HG03575 (cell line): ENCODE measurements around the gene LDB3.
"Not testable (repeated sequence)": the region's sequence is repeated elsewhere in the genome, so short reads cannot be mapped to it uniquely, and the experiment has no call there.

Source experiments
- ATAC-seq: cut with Tn5 transposase; IDR thresholded peaks from one replicate; pipeline ENCODE4 v1.9.1; 2021; ENCODE audit not compliant: unreplicated experiment, insufficient number of reproducible peaks, low FRiP score; ENCODE audit errors: extremely low read depth

LDB3 gene

GRCh38 chr10:86715156-86715795 is 47.0 kb downstream of the LDB3 start:
- no peak for ATAC-seq

- no peak for ATAC-seq
These were observed 47.5 kb downstream of the LDB3 start for GRCh38 chr10:86715836-86716235.

GRCh38 chr10:86716466-86716865 is 48.2 kb downstream of the LDB3 start:
- no peak for ATAC-seq

GRCh38 chr10:86718556-86718955 is 50.2 kb downstream of the LDB3 start:
- no peak for ATAC-seq

- no peak for ATAC-seq
These were observed 52.9 kb downstream of the LDB3 start for GRCh38 chr10:86721232-86721631.

- ATAC-seq = no peak
These were observed 54.7 kb downstream of the LDB3 start for GRCh38 chr10:86723009-86723408.

- ATAC-seq = no peak
These were observed 56.1 kb downstream of the LDB3 start for GRCh38 chr10:86724445-86724844.

- no peak for ATAC-seq
These were observed 57.8 kb downstream of the LDB3 start for GRCh38 chr10:86725980-86726676.

- ATAC-seq = no peak
These were observed 58.3 kb downstream of the LDB3 start for GRCh38 chr10:86726677-86726999.

- ATAC-seq = no peak
These were observed 59.2 kb downstream of the LDB3 start for GRCh38 chr10:86727470-86727869.

- no peak for ATAC-seq
These were observed 59.7 kb downstream of the LDB3 start for GRCh38 chr10:86728056-86728455.

GRCh38 chr10:86729677-86730076 is 61.4 kb downstream of the LDB3 start:
- no peak for ATAC-seq

GRCh38 chr10:86730227-86730626 is 61.9 kb downstream of the LDB3 start:
- ATAC-seq = no peak

GRCh38 chr10:86732771-86733170 is 64.5 kb downstream of the LDB3 start:
- ATAC-seq = no peak

- no peak for ATAC-seq
These were observed 65.0 kb downstream of the LDB3 start for GRCh38 chr10:86733260-86733671.

GRCh38 chr10:86734207-86734988 is 66.1 kb downstream of the LDB3 start:
- no peak for ATAC-seq

GRCh38 chr10:86735278-86735677 is 67.0 kb downstream of the LDB3 start:
- not testable (repeated sequence) for ATAC-seq

- no peak for ATAC-seq
These were observed 73.9 kb downstream of the LDB3 start for GRCh38 chr10:86742230-86742629.

GRCh38 chr10:86744067-86744725 is 75.9 kb downstream of the LDB3 start:
- ATAC-seq = no peak
